Thoracic aorta (tissue), 2 donors: ENCODE measurements around the gene JPH3. TPM values are rescaled to one million over a fixed set of nuclear protein-coding genes. Genes with fewer than 3 reads are reported as not detected.

Experiments used
- ATAC-seq: fragments of 150-250 bp; one replicate; pipeline ENCODE4 v1.8.0; 2017; ENCODE audit warnings: low read depth; ENCODE audit not compliant: insufficient number of reproducible peaks, low FRiP score
- DNase-seq: peaks from one replicate; pipeline ENCODE4 v3.0.0-alpha.2; 2020; ENCODE audit warnings: low spot score
- H3K27ac ChIP-seq, 2 donors: fragments of 200-600 bp; sonication (generic); 1 replicate in 1 of 2; 2 replicates in 1 of 2; pipeline ENCODE4 v1.5.1; 2016; ENCODE audit warnings: mild to moderate bottlenecking in 2 of 2, moderate library complexity in 2 of 2
- H3K27me3 ChIP-seq: fragments of 200-600 bp; sonication (generic); replicated peaks from 2 replicates; pipeline ENCODE4 v1.6.0; 2016; ENCODE audit warnings: mild to moderate bottlenecking; ENCODE audit not compliant: insufficient read depth
- H3K36me3 ChIP-seq: fragments of 200-600 bp; sonication (generic); one replicate; pipeline ENCODE4 v1.5.1; 2016
- H3K4me1 ChIP-seq, 2 donors: fragments of 200-600 bp; sonication (generic); 1 replicate in 1 of 2; 2 replicates in 1 of 2; pipeline versions ENCODE4 v1.5.1 to v1.6.0; 2016; ENCODE audit warnings: low read depth in 2 of 2, mild to moderate bottlenecking in 1 of 2; ENCODE audit not compliant: control insufficient read depth in 1 of 2
- H3K4me3 ChIP-seq: fragments of 200-600 bp; sonication (generic); 2 replicates; pipeline ENCODE4 v1.5.1; 2016; ENCODE audit warnings: mild to moderate bottlenecking
- H3K9me3 ChIP-seq: fragments of 200-600 bp; sonication (generic); 2 replicates; pipeline ENCODE4 v1.5.1; 2016
- total RNA-seq, 2 donors: library from RNA; depleted of rRNA; stranded (reverse); fragments of >200 nt; gene quantifications; one replicate each; pipeline versions ENCODE4 v1.1.0 to v1.2.3, GENCODE V29; 2016
- TF ChIP-seq, protein P1 (sequence below): fragments of 200-600 bp; sonication (generic); IDR thresholded peaks from one replicate; pipeline ENCODE4 v1.5.1; 2019; ENCODE audit warnings: antibody characterized with exemption

Gene JPH3
- total RNA-seq, 2 donors from 2014 or later = not detected

DNA sequence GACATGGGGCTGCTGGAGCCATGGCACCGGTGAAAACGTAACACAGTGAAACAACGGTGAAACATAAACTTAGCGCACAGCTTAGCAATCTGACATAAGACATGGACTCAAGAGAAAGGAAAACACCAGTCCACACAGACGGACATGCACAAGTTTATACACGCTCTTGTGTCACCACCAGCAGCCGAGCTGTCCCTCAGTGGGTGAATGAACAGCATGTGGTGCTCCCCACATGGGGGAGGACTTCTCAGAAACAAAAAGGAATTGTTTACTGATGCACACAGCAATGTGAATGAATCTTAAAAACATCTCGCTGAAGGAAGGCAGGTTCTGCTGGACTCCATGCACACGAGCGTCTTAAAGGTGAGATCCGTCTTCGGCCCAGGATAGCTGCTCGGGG is 129.3 kb downstream of the JPH3 start:
- DNase-seq = no peak
- H3K9me3 ChIP-seq = no peaks in the 10 kb centered on the region
- H3K4me1 ChIP-seq = no peaks in the 10 kb centered on the region
- no peak overlapping the region for H3K27ac ChIP-seq
- H3K27me3 ChIP-seq = no peaks in the 10 kb centered on the region
- H3K4me3 ChIP-seq = no peak overlapping the region
- peaks cover 28% of the 10 kb centered on the region for H3K36me3 ChIP-seq
- ATAC-seq = no peak
- TF ChIP-seq, protein P1, sequence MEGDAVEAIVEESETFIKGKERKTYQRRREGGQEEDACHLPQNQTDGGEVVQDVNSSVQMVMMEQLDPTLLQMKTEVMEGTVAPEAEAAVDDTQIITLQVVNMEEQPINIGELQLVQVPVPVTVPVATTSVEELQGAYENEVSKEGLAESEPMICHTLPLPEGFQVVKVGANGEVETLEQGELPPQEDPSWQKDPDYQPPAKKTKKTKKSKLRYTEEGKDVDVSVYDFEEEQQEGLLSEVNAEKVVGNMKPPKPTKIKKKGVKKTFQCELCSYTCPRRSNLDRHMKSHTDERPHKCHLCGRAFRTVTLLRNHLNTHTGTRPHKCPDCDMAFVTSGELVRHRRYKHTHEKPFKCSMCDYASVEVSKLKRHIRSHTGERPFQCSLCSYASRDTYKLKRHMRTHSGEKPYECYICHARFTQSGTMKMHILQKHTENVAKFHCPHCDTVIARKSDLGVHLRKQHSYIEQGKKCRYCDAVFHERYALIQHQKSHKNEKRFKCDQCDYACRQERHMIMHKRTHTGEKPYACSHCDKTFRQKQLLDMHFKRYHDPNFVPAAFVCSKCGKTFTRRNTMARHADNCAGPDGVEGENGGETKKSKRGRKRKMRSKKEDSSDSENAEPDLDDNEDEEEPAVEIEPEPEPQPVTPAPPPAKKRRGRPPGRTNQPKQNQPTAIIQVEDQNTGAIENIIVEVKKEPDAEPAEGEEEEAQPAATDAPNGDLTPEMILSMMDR = no peak

DNA sequence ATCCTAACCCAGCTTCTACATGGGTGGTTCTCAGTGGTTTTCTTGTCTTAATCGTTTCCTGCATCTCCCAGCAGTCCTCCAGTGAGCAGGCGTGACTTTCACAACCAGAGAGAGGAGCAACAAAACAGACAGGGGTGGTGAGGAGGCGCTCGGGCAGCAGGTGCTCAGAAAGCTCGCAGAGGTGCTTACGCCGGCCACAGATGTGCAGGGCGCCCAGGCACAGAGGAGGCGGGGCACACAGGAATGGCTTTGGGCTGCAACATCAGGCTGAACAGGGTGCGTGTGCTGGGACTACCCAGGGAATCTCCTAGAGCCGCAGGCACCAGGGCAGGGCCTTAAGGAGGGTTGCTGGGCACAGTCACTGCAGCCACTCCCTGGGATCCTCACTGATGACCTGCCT is 130.9 kb downstream of the JPH3 start:
- Histone ChIP-seq H3K27ac (no peak overlapping the region), H3K36me3 (peaks cover 28% of the 10 kb centered on the region), H3K4me3 (no peak overlapping the region)

DNA sequence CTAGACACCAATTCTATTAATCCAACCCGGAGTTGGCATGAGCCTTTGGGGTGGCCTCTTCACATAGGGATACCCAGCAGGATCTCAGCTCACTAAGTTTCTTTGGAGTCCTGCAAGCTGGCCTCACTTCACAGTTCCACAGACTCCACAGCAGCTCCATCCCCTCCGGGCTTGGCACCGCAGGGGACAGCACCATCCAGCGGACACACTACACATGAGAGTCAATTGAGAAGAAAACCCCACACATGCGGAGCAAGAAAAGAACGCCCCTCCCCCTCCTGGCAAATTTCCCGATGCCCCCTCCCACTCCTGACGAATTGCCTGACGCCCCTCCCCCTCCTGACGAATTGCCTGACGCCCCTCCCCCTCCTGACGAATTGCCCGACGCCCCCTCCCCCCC is 132.3 kb downstream of the JPH3 start:
- peaks cover 19% of the 10 kb centered on the region for H3K36me3 ChIP-seq

More for the DNA sequence above, 130.9 kb downstream of the JPH3 start:
- ATAC-seq (no peak), DNase-seq (no peak)
- Histone ChIP-seq H3K4me1 (no peaks in the 10 kb centered on the region), H3K9me3 (no peaks in the 10 kb centered on the region), H3K27me3 (no peaks in the 10 kb centered on the region)
- TF ChIP-seq, protein P1 = no peak

DNA sequence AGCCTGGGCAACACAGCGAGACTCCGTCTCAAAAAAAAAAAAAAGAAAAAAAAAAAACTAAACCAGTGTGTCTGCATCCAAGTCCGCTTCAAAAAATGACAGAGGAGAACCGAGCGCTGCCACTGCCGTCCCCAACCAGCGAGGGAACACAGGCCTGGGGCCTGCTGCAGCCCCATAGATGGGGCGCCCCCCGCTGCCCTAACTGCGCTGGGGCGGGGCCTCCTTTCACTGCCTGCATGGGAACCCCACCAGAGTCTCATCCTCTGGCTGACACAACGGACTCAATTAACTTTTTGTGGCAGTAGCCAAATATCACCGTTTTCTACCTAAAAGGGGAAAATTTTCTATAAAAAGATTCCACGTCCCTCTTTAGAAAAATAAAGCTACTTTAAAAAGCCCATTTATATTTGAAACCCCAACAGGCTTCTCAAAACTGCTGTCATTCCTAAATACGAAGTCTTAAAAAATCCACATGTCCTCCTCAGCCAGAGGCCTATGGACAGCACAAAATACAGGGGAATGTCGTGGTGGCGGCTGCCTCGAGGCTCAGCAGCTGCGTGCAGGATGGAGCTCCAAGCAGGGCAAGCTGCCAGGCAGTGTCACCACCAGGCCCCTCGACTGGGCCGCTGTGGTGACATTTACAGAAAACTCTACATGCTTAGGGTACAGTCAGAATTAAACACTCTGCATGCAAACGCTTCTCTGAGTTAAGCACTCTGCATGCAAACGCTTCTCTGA is 133.1 kb downstream of the JPH3 start:
- Histone ChIP-seq H3K4me1 (peaks cover 0 to 5% of the 10 kb centered on the region in 2 donors), H3K27ac (no peak overlapping the region), H3K36me3 (peaks cover 14% of the 10 kb centered on the region), H3K27me3 (no peaks in the 10 kb centered on the region), H3K9me3 (no peaks in the 10 kb centered on the region), H3K4me3 (no peak overlapping the region)
- TF ChIP-seq, protein P1 = no peak
- DNase-seq (no peak), ATAC-seq (no peak)

More for the DNA sequence above, 132.3 kb downstream of the JPH3 start:
- no peak overlapping the region for H3K27ac ChIP-seq
- DNase-seq (no peak), ATAC-seq (no peak)
- TF ChIP-seq, protein P1 = no peak
- no peaks in the 10 kb centered on the region for H3K27me3 ChIP-seq
- no peaks in the 10 kb centered on the region for H3K4me1 ChIP-seq
- H3K4me3 ChIP-seq = no peak overlapping the region
- H3K9me3 ChIP-seq = no peaks in the 10 kb centered on the region

DNA sequence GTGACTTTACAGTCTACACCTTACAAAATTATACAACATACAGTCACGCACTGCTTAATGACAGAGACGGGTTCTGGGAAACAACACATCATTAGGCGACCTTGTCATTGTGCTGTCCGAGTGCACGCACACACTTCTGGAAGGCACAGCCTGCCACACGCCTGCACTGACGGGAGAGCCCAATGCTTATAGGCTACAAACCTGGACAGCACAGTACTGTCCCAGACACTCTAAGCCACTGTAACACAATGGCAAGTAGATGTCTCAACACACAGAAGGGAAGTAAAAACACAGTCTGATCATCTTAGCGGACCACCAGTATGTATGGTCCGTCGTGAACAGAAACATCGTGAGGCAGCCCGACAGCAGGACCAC is 133.7 kb downstream of the JPH3 start:
- no peaks in the 10 kb centered on the region for H3K9me3 ChIP-seq
- DNase-seq = no peak
- H3K36me3 ChIP-seq = peaks cover 14% of the 10 kb centered on the region
- no peaks in the 10 kb centered on the region for H3K27me3 ChIP-seq
- ATAC-seq = no peak
- H3K27ac ChIP-seq = no peak overlapping the region
- TF ChIP-seq, protein P1 = no peak
- H3K4me3 ChIP-seq = no peak overlapping the region
- H3K4me1 ChIP-seq = peaks cover 0 to 11% of the 10 kb centered on the region in 2 donors
